GM23338 (cell line): Measurements from ENCODE around the gene ITGB3. TPM values are rescaled to one million over a fixed set of nuclear protein-coding genes. Genes with fewer than 3 reads are reported as not detected.

Experiments used
- ATAC-seq: fragments of 200-7000 bp; cut with Tn5 transposase; 3 replicates; pipeline ENCODE4 v1.9.1; 2020
- DNase-seq: peaks from one replicate; pipeline ENCODE4 v3.0.0-alpha.2; 2015; ENCODE audit warnings: low spot score
- H2AFZ ChIP-seq: fragments of 200-600 bp; sonication (generic); 2 replicates; pipeline ENCODE4 v1.8.0; 2016; ENCODE audit warnings: antibody characterized with exemption, mild to moderate bottlenecking, moderate library complexity
- H3F3A ChIP-seq: fragments of 200-600 bp; sonication (generic); replicated peaks from 2 replicates; pipeline ENCODE4 v1.8.0; 2017; ENCODE audit warnings: antibody characterized with exemption, mixed run types, low read depth
- H3K27ac ChIP-seq: fragments of 200-600 bp; sonication (generic); 2 replicates; pipeline ENCODE4 v1.6.1; 2016; ENCODE audit warnings: low read depth
- H3K27me3 ChIP-seq: fragments of 200-600 bp; sonication (generic); 2 replicates; pipeline ENCODE4 v1.8.0; 2016; ENCODE audit warnings: mild to moderate bottlenecking, mixed run types, moderate library complexity; ENCODE audit not compliant: insufficient read depth
- H3K36me3 ChIP-seq: fragments of 200-600 bp; sonication (generic); 2 replicates; pipeline ENCODE4 v1.8.0; 2016; ENCODE audit warnings: mild to moderate bottlenecking; ENCODE audit not compliant: insufficient read depth
- H3K4me1 ChIP-seq: fragments of 200-600 bp; sonication (generic); 2 replicates; pipeline ENCODE4 v1.8.0; 2016; ENCODE audit warnings: mild to moderate bottlenecking, moderate library complexity; ENCODE audit not compliant: insufficient read depth
- H3K4me2 ChIP-seq: fragments of 200-600 bp; sonication (generic); 2 replicates; pipeline ENCODE4 v1.7.1; 2017; ENCODE audit warnings: mixed run types
- H3K4me3 ChIP-seq: fragments of 200-600 bp; sonication (generic); 2 replicates; pipeline ENCODE4 v1.6.1; 2016; ENCODE audit warnings: mixed run types
- H3K79me2 ChIP-seq: fragments of 200-600 bp; sonication (generic); replicated peaks from 2 replicates; pipeline ENCODE4 v1.8.0; 2017; ENCODE audit warnings: mild to moderate bottlenecking; ENCODE audit not compliant: insufficient read depth
- H3K9me2 ChIP-seq: fragments of 200-600 bp; sonication (generic); 2 replicates; pipeline ENCODE4 v1.8.0; 2017; ENCODE audit not compliant: insufficient read depth
- H4K20me1 ChIP-seq: fragments of 200-600 bp; sonication (generic); replicated peaks from 2 replicates; pipeline ENCODE4 v1.8.0; 2017; ENCODE audit warnings: mild to moderate bottlenecking; ENCODE audit not compliant: insufficient read depth
- H3K27ac Mint-ChIP-seq: 2 replicates; pipeline ENCODE4 v1.8.0; 2020; ENCODE audit warnings: inconsistent platforms, mild to moderate bottlenecking, moderate library complexity, mixed read lengths
- H3K27me3 Mint-ChIP-seq: 3 replicates; pipeline ENCODE4 v1.8.0; 2022; ENCODE audit warnings: low read depth, mild to moderate bottlenecking, moderate library complexity, mixed read lengths, inconsistent platforms; ENCODE audit not compliant: insufficient read depth, poor library complexity
- H3K36me3 Mint-ChIP-seq: 3 replicates; pipeline ENCODE4 v1.8.0; 2021; ENCODE audit warnings: low read depth, mild to moderate bottlenecking, inconsistent platforms, moderate library complexity, mixed read lengths
- H3K4me1 Mint-ChIP-seq: 3 replicates; pipeline ENCODE4 v1.8.0; 2020; ENCODE audit warnings: mild to moderate bottlenecking, inconsistent platforms, mixed read lengths
- H3K4me3 Mint-ChIP-seq: 3 replicates; pipeline ENCODE4 v1.8.0; 2021; ENCODE audit warnings: moderate library complexity, mild to moderate bottlenecking, inconsistent platforms, mixed read lengths
- H3K9me3 Mint-ChIP-seq: 3 replicates; pipeline ENCODE4 v1.8.0; 2020; ENCODE audit warnings: moderate library complexity, mild to moderate bottlenecking, inconsistent platforms, mixed read lengths
- EZH2 ChIP-seq: fragments of 200-600 bp; sonication (generic); IDR thresholded peaks from one replicate; pipeline ENCODE4 v1.8.0; 2017; ENCODE audit warnings: antibody characterized with exemption, mild to moderate bottlenecking, low read depth; ENCODE audit not compliant: unreplicated experiment
- EZH2phosphoT487 ChIP-seq: fragments of 200-600 bp; sonication (generic); IDR thresholded peaks from one replicate; pipeline ENCODE4 v1.8.1; 2018; ENCODE audit warnings: antibody characterized with exemption; ENCODE audit not compliant: unreplicated experiment
- NANOG ChIP-seq: IDR thresholded peaks from 2 replicates; pipeline ENCODE4 v1.6.1; 2016; ENCODE audit warnings: antibody characterized with exemption, borderline replicate concordance
- REST ChIP-seq: IDR thresholded peaks from one replicate; pipeline ENCODE4 v1.6.1; 2018; ENCODE audit warnings: antibody characterized with exemption; ENCODE audit not compliant: unreplicated experiment
- ZNF462 ChIP-seq: fragments of 250-450 bp; sonication (Bioruptor Pico); IDR thresholded peaks from 2 replicates; pipeline ENCODE4 v1.5.0; 2020; ENCODE audit warnings: mild to moderate bottlenecking, moderate library complexity
- polyA plus RNA-seq: library from polyadenylated mRNA; unstranded; fragments of >200 nt; fragmentation: Nextera tagmentation; extraction: Ambion mirVana; gene quantifications from 2 replicates; pipeline ENCODE4 v1.2.1, GENCODE V29; 2016
- total RNA-seq: library from RNA; depleted of rRNA; stranded (reverse); fragments of >200 nt; shearing (Covaris generic); gene quantifications from 2 replicates; pipeline ENCODE4 v1.2.3, GENCODE V29; 2014

ITGB3 gene
- total and polyA plus RNA-seq, 2 experiments from 2014 or later, result 0.52 TPM; not detected in 1

DNA sequence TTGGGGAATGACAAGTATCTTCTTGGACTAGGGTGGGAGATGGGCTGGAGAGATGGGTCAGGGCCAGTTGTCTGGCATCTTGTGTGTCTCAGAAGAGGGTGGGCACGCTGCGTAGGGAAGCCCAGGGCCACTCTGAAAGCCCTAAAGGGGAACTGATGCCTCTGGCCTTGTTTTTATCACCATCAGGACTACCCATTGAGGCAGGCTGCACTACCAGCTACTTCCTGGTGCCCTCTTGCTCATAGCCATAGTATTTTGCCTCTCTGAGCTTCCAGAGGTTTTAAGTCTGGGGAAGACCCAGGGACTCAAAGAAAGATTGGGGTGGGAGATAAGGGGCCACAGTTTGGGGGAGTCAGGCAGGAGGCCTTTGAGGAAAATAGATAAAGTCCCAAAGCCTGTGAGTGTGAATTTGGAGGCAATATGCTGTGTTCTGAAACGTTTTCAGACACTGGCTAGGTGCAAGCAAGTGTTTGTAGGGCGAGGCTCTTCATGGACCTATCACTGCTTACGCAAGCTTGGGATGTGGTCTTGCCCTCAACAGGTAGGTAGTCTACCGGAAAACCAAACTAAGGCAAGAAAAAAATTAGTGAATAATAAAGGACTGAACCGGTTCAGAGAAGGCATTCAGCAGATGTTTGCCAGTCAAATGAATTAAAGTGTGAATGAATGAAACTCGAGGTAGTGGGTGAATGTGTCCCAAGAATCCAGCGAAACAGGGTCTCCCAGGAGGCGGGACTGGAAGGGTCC is 688 bp upstream of the ITGB3 start:
- TF ChIP-seq ZNF462 (CRISPR knock-in tag) (no peak), EZH2 (peak; percentile 55), NANOG (no peak), EZH2phosphoT487 (no peak), REST (no peak)
- ATAC-seq (no peak), DNase-seq (peak; percentile 14)
- H3K4me2 ChIP-seq, result peak overlapping the region; percentile 99
- H3K36me3 ChIP-seq, result no peaks in the 10 kb centered on the region
- 0 out of 2 replicates have a peak, but pooled peaks cover 5% of the 10 kb centered on the region for H3F3A ChIP-seq
- H3K4me1 ChIP-seq, result peaks cover 8% of the 10 kb centered on the region; the same call in 1 of the 2 replicates
- no peaks in the 10 kb centered on the region for H3K79me2 ChIP-seq
- peak overlapping the region; percentile 76; the same call in 1 of the 2 replicates for H2AFZ ChIP-seq
- H4K20me1 ChIP-seq, result peaks cover 3% of the 10 kb centered on the region
- no peaks in the 10 kb centered on the region for H3K9me2 ChIP-seq
- Mint-ChIP-seq H3K4me1 (peaks cover 31% of the 10 kb centered on the region), H3K27ac (no peak overlapping the region), H3K9me3 (peaks cover 8% of the 10 kb centered on the region), H3K27me3 (peaks cover 33% of the 10 kb centered on the region), H3K36me3 (no peaks in the 10 kb centered on the region; the same call in 2 of the 3 replicates), H3K4me3 (peak overlapping the region; percentile 61)
- H3K27me3 ChIP-seq, result peaks cover 68% of the 10 kb centered on the region
- peak overlapping the region; percentile 91 for H3K4me3 ChIP-seq
- H3K27ac ChIP-seq, result no peak overlapping the region
